Vagina (tissue), 2 donors: ENCODE data around the gene STEAP1.
"Not testable (repeated sequence)": the region's sequence is repeated elsewhere in the genome, so short reads cannot be mapped to it uniquely, and the experiment has no call there.

ENCODE experiments used
- POLR2A ChIP-seq, 2 donors: fragments of 450-650 bp; IDR thresholded peaks; one replicate each; pipeline ENCODE4 v1.6.1; 2017; ENCODE audit warnings: antibody characterized with exemption in 2 of 2, mild to moderate bottlenecking in 2 of 2, moderate library complexity in 2 of 2
- POLR2AphosphoS5 ChIP-seq, 2 donors: sonication (generic); formaldehyde crosslinking; IDR thresholded peaks; one replicate each; pipeline ENCODE4 v1.9.0; 2017; ENCODE audit warnings: antibody characterized with exemption in 2 of 2, mild to moderate bottlenecking in 2 of 2, low read depth in 1 of 2; ENCODE audit not compliant: insufficient read depth in 1 of 2

DNA sequence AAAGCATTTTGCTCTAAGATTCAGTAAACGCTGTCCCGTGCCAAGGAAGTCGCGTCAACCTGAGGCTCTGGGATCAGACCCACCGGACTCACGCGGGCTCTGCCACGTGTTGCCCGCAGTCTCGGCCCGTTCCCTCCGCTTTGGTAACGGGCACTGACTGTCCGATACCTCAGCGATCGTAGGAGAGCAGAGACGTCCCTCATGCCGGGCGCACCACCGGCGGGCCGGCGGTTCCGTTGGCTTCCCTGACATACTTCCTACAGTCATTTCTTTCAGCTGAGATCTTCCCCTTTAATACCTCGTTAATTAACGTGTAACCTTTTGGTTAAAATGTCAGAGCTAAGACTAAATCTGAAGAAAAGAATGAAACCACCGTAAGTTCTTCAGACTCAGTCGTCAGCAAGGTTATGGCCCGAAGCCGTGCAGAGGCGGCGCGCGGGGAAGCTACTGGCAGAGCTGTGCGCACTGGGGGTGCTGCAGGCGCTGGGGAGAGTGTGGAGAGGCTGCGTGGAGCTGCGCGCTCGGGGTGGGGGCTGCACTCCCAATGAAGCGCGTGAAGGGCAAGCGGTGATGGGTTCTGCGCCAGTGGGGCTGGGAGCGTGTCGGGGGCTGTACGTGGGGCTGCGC lies 35.6 kb upstream of the STEAP1 start:
- not testable (repeated sequence) for TF ChIP-seq POLR2AphosphoS5 (IDR thresholded peaks at IDR 0.05; ENCODE audit: insufficient read depth in 1 of 2, low read depth in 1 of 2); POLR2A (IDR thresholded peaks at IDR 0.05)
